Trophoblast cell (in vitro differentiated cells and primary cell): ENCODE data around the gene PATL1.

Source experiments
- DNase-seq, 2 donors: peaks; one replicate each; pipeline ENCODE4 v3.0.0-alpha.2; 2016
- H2AFZ ChIP-seq: 2 replicates; pipeline ENCODE4 v1.6.1; 2013; ENCODE audit warnings: low read length, moderate library complexity, mild to moderate bottlenecking; ENCODE audit not compliant: insufficient read depth, poor library complexity
- H2AK5ac ChIP-seq: 2 replicates; pipeline ENCODE4 v1.6.1; 2013; ENCODE audit warnings: mild to moderate bottlenecking, low read length
- H2BK120ac ChIP-seq: 2 replicates; pipeline ENCODE4 v1.6.1; 2013; ENCODE audit warnings: low read length, mild to moderate bottlenecking, moderate library complexity; ENCODE audit not compliant: insufficient read depth, poor library complexity
- H2BK12ac ChIP-seq: 2 replicates; pipeline ENCODE4 v1.6.1; 2013; ENCODE audit warnings: mild to moderate bottlenecking, low read length, moderate library complexity
- H2BK5ac ChIP-seq: 2 replicates; pipeline ENCODE4 v1.6.1; 2013; ENCODE audit warnings: low read length, low read depth, moderate library complexity, mild to moderate bottlenecking; ENCODE audit not compliant: poor library complexity
- H3K14ac ChIP-seq: 2 replicates; pipeline ENCODE4 v1.6.1; 2013; ENCODE audit warnings: mild to moderate bottlenecking, low read length
- H3K18ac ChIP-seq: 2 replicates; pipeline ENCODE4 v1.6.1; 2013; ENCODE audit warnings: mild to moderate bottlenecking, low read length
- H3K23ac ChIP-seq: 2 replicates; pipeline ENCODE4 v1.6.1; 2013; ENCODE audit warnings: low read length
- H3K27ac ChIP-seq: 2 replicates; pipeline ENCODE4 v1.5.1; 2013; ENCODE audit warnings: low read depth, mild to moderate bottlenecking, inconsistent platforms, low read length, moderate library complexity
- H3K27me3 ChIP-seq: 2 replicates; pipeline ENCODE4 v1.6.1; 2013; ENCODE audit warnings: inconsistent platforms, mild to moderate bottlenecking, low read length, moderate library complexity; ENCODE audit not compliant: insufficient read depth
- H3K36me3 ChIP-seq, 2 experiments: 1 replicate in 1 of 2; 2 replicates in 1 of 2; pipeline ENCODE4 v1.6.1; 2013; ENCODE audit warnings: low read length in 2 of 2, mild to moderate bottlenecking in 2 of 2, moderate library complexity in 1 of 2; ENCODE audit not compliant: insufficient read depth in 2 of 2, control insufficient read depth in 1 of 2
- H3K4ac ChIP-seq: 2 replicates; pipeline ENCODE4 v1.6.1; 2013; ENCODE audit warnings: low read depth, mild to moderate bottlenecking, low read length, moderate library complexity
- H3K4me1 ChIP-seq, 2 experiments: 1 replicate in 1 of 2; 2 replicates in 1 of 2; pipeline ENCODE4 v1.6.1; 2013; ENCODE audit warnings: low read length in 2 of 2, mild to moderate bottlenecking in 2 of 2, moderate library complexity in 1 of 2; ENCODE audit not compliant: insufficient read depth in 2 of 2, control insufficient read depth in 1 of 2
- H3K4me2 ChIP-seq: 2 replicates; pipeline ENCODE4 v1.6.1; 2013; ENCODE audit warnings: inconsistent platforms, mild to moderate bottlenecking, low read length, moderate library complexity
- H3K4me3 ChIP-seq: 2 replicates; pipeline ENCODE4 v1.5.1; 2013; ENCODE audit warnings: mild to moderate bottlenecking, low read depth, low read length, inconsistent platforms
- H3K79me1 ChIP-seq: one replicate; pipeline ENCODE4 v1.6.1; 2013; ENCODE audit warnings: low read length
- H3K79me2 ChIP-seq: 2 replicates; pipeline ENCODE4 v1.6.1; 2013; ENCODE audit warnings: low read length, mild to moderate bottlenecking; ENCODE audit not compliant: control insufficient read depth, insufficient read depth, poor library complexity
- H3K9ac ChIP-seq: 2 replicates; pipeline ENCODE4 v1.6.1; 2013; ENCODE audit warnings: mild to moderate bottlenecking, low read length
- H3K9me3 ChIP-seq: 2 replicates; pipeline ENCODE4 v1.6.1; 2013; ENCODE audit warnings: low read depth, mild to moderate bottlenecking, control low read depth, inconsistent platforms, low read length; ENCODE audit not compliant: insufficient read depth
- H4K12ac ChIP-seq: 2 replicates; pipeline ENCODE4 v1.6.1; 2013; ENCODE audit warnings: low read depth, mild to moderate bottlenecking, low read length, moderate library complexity
- H4K8ac ChIP-seq: 2 replicates; pipeline ENCODE4 v1.6.1; 2013; ENCODE audit warnings: low read depth, mild to moderate bottlenecking, low read length, moderate library complexity
- H4K91ac ChIP-seq: one replicate; pipeline ENCODE4 v1.6.1; 2013; ENCODE audit warnings: low read depth, mild to moderate bottlenecking, low read length, moderate library complexity
- WGBS: extraction: QIAGEN DNeasy Blood & Tissue Kit; methylation state at CpG from one replicate; pipeline ENCODE4 v1.1.7; 2013; ENCODE audit warnings: missing lambda C conversion rate; ENCODE audit not compliant: insufficient read length, insufficient coverage; ENCODE audit errors: extremely low coverage; 5-methylcytosine and 5-hydroxymethylcytosine counted together

The PATL1 gene

DNA sequence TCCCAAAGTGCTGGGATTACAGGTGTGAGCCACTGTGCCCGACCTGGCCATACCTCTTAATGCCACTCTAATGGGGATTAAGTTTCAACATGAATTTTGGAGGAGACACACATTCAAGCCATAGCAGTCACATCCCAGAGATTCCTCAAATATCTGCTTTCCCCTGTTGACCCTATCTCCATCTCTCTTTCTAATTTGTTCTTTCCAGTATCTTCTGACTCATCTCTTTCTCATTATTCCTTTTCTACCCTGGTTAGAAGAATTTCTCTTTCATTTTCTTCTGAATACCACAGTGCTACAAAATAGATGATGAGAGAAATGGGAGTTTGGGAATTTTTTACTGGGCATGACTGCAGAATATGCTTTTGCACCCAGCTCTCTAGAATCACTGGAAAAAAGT, 39.7 kb upstream of the PATL1 start:
- Histone ChIP-seq H3K27me3 (no peaks in the 10 kb centered on the region), H3K4ac (no peak overlapping the region), H3K4me3 (no peak overlapping the region), H3K27ac (no peak overlapping the region), H3K18ac (no peak overlapping the region), H2AK5ac (no peak overlapping the region), H2AFZ (no peak overlapping the region), H3K9ac (no peak overlapping the region), H4K91ac (no peak overlapping the region), H2BK5ac (no peak overlapping the region), H4K12ac (no peak overlapping the region), H3K14ac (no peak overlapping the region), H2BK120ac (no peak overlapping the region), H3K23ac (no peak overlapping the region), H3K4me2 (no peak overlapping the region), H3K36me3 (no peaks in the 10 kb centered on the region), H3K9me3 (no peaks in the 10 kb centered on the region), H4K8ac (no peak overlapping the region), H3K79me2 (no peaks in the 10 kb centered on the region), H3K79me1 (peaks cover 4% of the 10 kb centered on the region), H3K4me1 (peaks cover 3% of the 10 kb centered on the region in 2 experiments), H2BK12ac (no peak overlapping the region)
- WGBS: no CpG with 5 or more reads among the region's 1 CpG
- DNase-seq: peak in 1 of 2 donors; percentile 46

DNA sequence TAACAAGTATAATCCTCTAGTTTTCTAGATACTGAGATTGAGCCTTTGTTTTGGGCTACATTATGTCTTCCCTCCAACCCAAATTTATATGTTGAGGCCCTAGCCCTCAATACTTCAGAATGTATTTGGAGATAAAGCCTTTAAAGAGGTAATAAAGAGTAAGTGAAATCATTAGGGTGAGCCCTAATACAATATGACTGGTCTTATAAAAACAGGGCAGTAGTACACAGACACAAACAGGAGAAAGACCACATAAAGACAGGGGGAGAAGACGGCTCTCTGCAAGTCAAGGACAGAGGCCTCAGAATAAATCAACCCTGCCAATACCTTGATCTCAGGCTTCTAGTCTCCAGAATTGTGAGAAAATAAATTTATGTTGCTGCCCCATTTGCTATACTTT, 38.5 kb upstream of the PATL1 start:
- Histone ChIP-seq H2AFZ (no peak overlapping the region), H3K18ac (no peak overlapping the region), H3K27me3 (no peaks in the 10 kb centered on the region), H3K4me2 (no peak overlapping the region), H3K4me1 (peaks cover 3% of the 10 kb centered on the region in 2 experiments), H3K23ac (no peak overlapping the region), H4K12ac (no peak overlapping the region), H3K36me3 (no peaks in the 10 kb centered on the region), H3K4me3 (no peak overlapping the region), H3K79me2 (no peaks in the 10 kb centered on the region), H4K8ac (no peak overlapping the region), H4K91ac (no peak overlapping the region), H2BK120ac (no peak overlapping the region), H3K9me3 (no peaks in the 10 kb centered on the region), H3K79me1 (peaks cover 4% of the 10 kb centered on the region), H2BK5ac (peak overlapping the region; percentile 56), H3K9ac (no peak overlapping the region), H3K14ac (no peak overlapping the region), H2AK5ac (no peak overlapping the region), H3K27ac (peak overlapping the region; percentile 64), H3K4ac (no peak overlapping the region), H2BK12ac (no peak overlapping the region)
- WGBS: no CpG with 5 or more reads among the region's 1 CpG
- DNase-seq: no peak

GRCh38 chr11:59706518-59707285, 37.9 kb upstream of the PATL1 start:
- Histone ChIP-seq H2BK5ac (peak overlapping the region; percentile 56), H3K36me3 (no peaks in the 10 kb centered on the region), H3K4me1 (peaks cover 3% of the 10 kb centered on the region in 2 experiments), H3K79me2 (no peaks in the 10 kb centered on the region), H3K9me3 (no peaks in the 10 kb centered on the region), H4K91ac (no peak overlapping the region), H3K27me3 (no peaks in the 10 kb centered on the region), H4K12ac (no peak overlapping the region), H3K4me2 (no peak overlapping the region), H4K8ac (no peak overlapping the region), H3K14ac (no peak overlapping the region), H3K4me3 (no peak overlapping the region), H3K18ac (no peak overlapping the region), H3K79me1 (peaks cover 4% of the 10 kb centered on the region), H2AFZ (no peak overlapping the region), H3K9ac (no peak overlapping the region), H2BK120ac (no peak overlapping the region), H2BK12ac (no peak overlapping the region), H3K23ac (no peak overlapping the region), H3K27ac (peak overlapping the region; percentile 64), H2AK5ac (no peak overlapping the region), H3K4ac (no peak overlapping the region)
- DNase-seq: peak; percentile 87 to 91
- WGBS: no CpG with 5 or more reads among the region's 5 CpGs

- Histone ChIP-seq H3K9me3 (no peaks in the 10 kb centered on the region), H3K36me3 (no peaks in the 10 kb centered on the region), H3K9ac (no peak overlapping the region), H3K4me1 (peaks cover 3% of the 10 kb centered on the region in 2 experiments), H3K14ac (no peak overlapping the region), H4K91ac (no peak overlapping the region), H3K79me2 (no peaks in the 10 kb centered on the region), H2AK5ac (no peak overlapping the region), H3K4me3 (no peak overlapping the region), H3K4me2 (no peak overlapping the region), H4K8ac (no peak overlapping the region), H3K27me3 (no peaks in the 10 kb centered on the region), H3K27ac (no peak overlapping the region), H3K23ac (no peak overlapping the region), H3K18ac (no peak overlapping the region), H2BK5ac (no peak overlapping the region), H3K79me1 (peaks cover 4% of the 10 kb centered on the region), H2BK120ac (no peak overlapping the region), H2AFZ (no peak overlapping the region), H4K12ac (no peak overlapping the region), H2BK12ac (peak overlapping the region; percentile 22), H3K4ac (no peak overlapping the region)
- WGBS: no CpG with 5 or more reads among the region's 6 CpGs
- DNase-seq: no peak
These were observed 36.5 kb upstream of the PATL1 start for GRCh38 chr11:59705294-59705693.
